WTC11 (cell line): Measurements from ENCODE around the gene TCF12. TPM values are rescaled to one million over a fixed set of nuclear protein-coding genes. Genes with fewer than 3 reads are reported as not detected.

Experiments used
- ATAC-seq: fragments of 200-7000 bp; cut with Tn5 transposase; 2 replicates; pipeline ENCODE4 v1.10.0; 2021; ENCODE audit warnings: mild to moderate bottlenecking, moderate library complexity
- CTCF ChIA-PET: fragments of 300-600 bp; sonication (Branson Sonifier 250); formaldehyde crosslinking; loops from one replicate; lab custom pipeline; 2021; ENCODE audit warnings: antibody characterized with exemption; lab: Charles Lee
- POLR2A ChIA-PET: fragments of 350-600 bp; sonication (Branson Sonifier 250); formaldehyde crosslinking; loops from one replicate; lab custom pipeline; 2021; ENCODE audit warnings: antibody characterized with exemption; lab: Charles Lee
- DNase-seq: peaks from one replicate; pipeline ENCODE4 v3.0.0; 2021; ENCODE audit warnings: low spot score
- H3K27ac Mint-ChIP-seq: 2 replicates; pipeline ENCODE4 v1.8.0; 2021; ENCODE audit warnings: mixed read lengths
- H3K27me3 Mint-ChIP-seq: 2 replicates; pipeline ENCODE4 v1.8.0; 2021; ENCODE audit warnings: low read depth, mild to moderate bottlenecking, moderate library complexity, mixed read lengths
- H3K36me3 Mint-ChIP-seq: 2 replicates; pipeline ENCODE4 v1.8.0; 2021; ENCODE audit warnings: mixed read lengths
- H3K4me1 Mint-ChIP-seq: 2 replicates; pipeline ENCODE4 v1.8.0; 2022; ENCODE audit warnings: mixed read lengths
- H3K4me3 Mint-ChIP-seq: 2 replicates; pipeline ENCODE4 v1.8.0; 2021; ENCODE audit warnings: mild to moderate bottlenecking, moderate library complexity, mixed read lengths
- H3K9me3 Mint-ChIP-seq: 2 replicates; pipeline ENCODE4 v1.8.0; 2021; ENCODE audit warnings: mixed read lengths
- ATF2 ChIP-seq: sonication (generic); formaldehyde crosslinking; IDR thresholded peaks from 2 replicates; pipeline ENCODE4 v1.8.1; 2022; ENCODE audit warnings: low read depth, missing genetic modification reagents, borderline replicate concordance
- E2F4 ChIP-seq: sonication (generic); formaldehyde crosslinking; IDR thresholded peaks from 2 replicates; pipeline ENCODE4 v1.8.1; 2022; ENCODE audit warnings: low read depth, mild to moderate bottlenecking, moderate library complexity, missing genetic modification reagents, borderline replicate concordance
- ERG ChIP-seq: fragments of 250-450 bp; sonication (Bioruptor Pico); IDR thresholded peaks from 2 replicates; pipeline ENCODE4 v1.8.0; 2021; ENCODE audit warnings: mild to moderate bottlenecking
- HMGA2 ChIP-seq: fragments of 250-450 bp; sonication (Bioruptor Pico); IDR thresholded peaks from 2 replicates; pipeline ENCODE4 v1.4.0; 2021; ENCODE audit warnings: mild to moderate bottlenecking, moderate library complexity
- IRF2 ChIP-seq: sonication (generic); formaldehyde crosslinking; IDR thresholded peaks from 2 replicates; pipeline ENCODE4 v1.8.0; 2022; ENCODE audit warnings: low read depth, missing genetic modification reagents, borderline replicate concordance
- JAZF1 ChIP-seq: fragments of 250-450 bp; sonication (Bioruptor Pico); IDR thresholded peaks from 2 replicates; pipeline ENCODE4 v1.9.0; 2021; ENCODE audit warnings: moderate library complexity, mild to moderate bottlenecking, inconsistent platforms
- NR2C2 ChIP-seq: sonication (generic); formaldehyde crosslinking; IDR thresholded peaks from 2 replicates; pipeline ENCODE4 v1.8.0; 2022; ENCODE audit warnings: mild to moderate bottlenecking, missing genetic modification reagents
- OVOL2 ChIP-seq: fragments of 250-450 bp; sonication (Bioruptor Pico); IDR thresholded peaks from 2 replicates; pipeline ENCODE4 v1.9.0; 2021; ENCODE audit warnings: mild to moderate bottlenecking, borderline replicate concordance
- PRDM15 ChIP-seq: sonication (generic); formaldehyde crosslinking; IDR thresholded peaks from 2 replicates; pipeline ENCODE4 v1.8.0; 2022; ENCODE audit warnings: missing genetic modification reagents
- SMAD3 ChIP-seq: sonication (generic); formaldehyde crosslinking; IDR thresholded peaks from 2 replicates; pipeline ENCODE4 v1.8.0; 2022; ENCODE audit warnings: missing genetic modification reagents, mild to moderate bottlenecking, borderline replicate concordance
- STAT6 ChIP-seq: sonication (generic); formaldehyde crosslinking; conservative IDR thresholded peaks from 2 replicates; pipeline ENCODE4 v1.8.1; 2023; ENCODE audit warnings: mild to moderate bottlenecking, low read depth, missing genetic modification reagents, moderate library complexity
- TCF7 ChIP-seq: sonication (generic); formaldehyde crosslinking; IDR thresholded peaks from 2 replicates; pipeline ENCODE4 v1.8.0; 2022; ENCODE audit warnings: mild to moderate bottlenecking, low read depth, missing genetic modification reagents, moderate library complexity
- ZNF121 ChIP-seq: sonication (generic); formaldehyde crosslinking; IDR thresholded peaks from 2 replicates; pipeline ENCODE4 v1.8.0; 2023; ENCODE audit warnings: missing genetic modification reagents
- ZNF232 ChIP-seq: sonication (generic); formaldehyde crosslinking; IDR thresholded peaks from 2 replicates; pipeline ENCODE4 v1.8.0; 2022; ENCODE audit warnings: mild to moderate bottlenecking, missing genetic modification reagents
- ZNF425 ChIP-seq: fragments of 250-450 bp; sonication (Bioruptor Pico); conservative IDR thresholded peaks from 2 replicates; pipeline ENCODE4 v1.9.0; 2021; ENCODE audit warnings: mild to moderate bottlenecking
- ZNF512 ChIP-seq: sonication (generic); formaldehyde crosslinking; IDR thresholded peaks from 2 replicates; pipeline ENCODE4 v1.8.1; 2022; ENCODE audit warnings: missing genetic modification reagents, borderline replicate concordance
- ZNF671 ChIP-seq: fragments of 250-450 bp; sonication (Bioruptor Pico); IDR thresholded peaks from 2 replicates; pipeline ENCODE4 v1.8.0; 2021; ENCODE audit warnings: mild to moderate bottlenecking
- total RNA-seq: library from RNA; stranded (reverse); gene quantifications from 3 replicates; pipeline ENCODE4 v1.2.3, GENCODE V29; 2021

The TCF12 gene
- total RNA-seq, 1 experiment from 2014 or later = 73.2 TPM

- H3K27ac Mint-ChIP-seq = peak overlapping the region; percentile 41; the same call in 1 of the 2 replicates
- peak; percentile 52 for ATAC-seq
- no peak for TF ChIP-seq TCF7 (CRISPR knock-in tag)
- H3K4me3 Mint-ChIP-seq = no peak overlapping the region
- CTCF ChIA-PET = no interaction called here
- H3K36me3 Mint-ChIP-seq = peaks cover 2% of the 10 kb centered on the region
- H3K4me1 Mint-ChIP-seq = peaks cover 22% of the 10 kb centered on the region
- POLR2A ChIA-PET = interaction anchor here (0.7 kb wide), 1 partner anchor 445 kb away, joined by 3 read pairs; no protein-coding TSS in a partner anchor
- H3K27me3 Mint-ChIP-seq = peaks cover under 1% of the 10 kb centered on the region; the same call in 1 of the 2 replicates
- DNase-seq = peak; percentile 35
- peaks cover 2% of the 10 kb centered on the region for H3K9me3 Mint-ChIP-seq
Observed at GRCh38 chr15:56910801-56911200, 7.6 kb upstream of the TCF12 start.

GRCh38 chr15:56913241-56913640 lies 5.2 kb upstream of the TCF12 start:
- ATAC-seq = no peak
- Mint-ChIP-seq H3K27me3 (peaks cover 17% of the 10 kb centered on the region), H3K27ac (no peak overlapping the region), H3K4me1 (peaks cover 30% of the 10 kb centered on the region), H3K36me3 (peaks cover 15% of the 10 kb centered on the region), H3K9me3 (peaks cover 14% of the 10 kb centered on the region), H3K4me3 (no peak overlapping the region)
- no peak for DNase-seq
- POLR2A ChIA-PET = no interaction called here
- CTCF ChIA-PET = no interaction called here
- no peak for TF ChIP-seq E2F4 (CRISPR knock-in tag)
- no peak for TF ChIP-seq IRF2 (CRISPR knock-in tag)

- POLR2A ChIA-PET = no interaction called here
- CTCF ChIA-PET = no interaction called here
- H3K27ac Mint-ChIP-seq = no peak overlapping the region
- TF ChIP-seq SMAD3 (CRISPR knock-in tag) (no peak), STAT6 (CRISPR knock-in tag) (no peak), PRDM15 (CRISPR knock-in tag) (no peak), NR2C2 (CRISPR knock-in tag) (no peak), HMGA2 (CRISPR knock-in tag) (no peak), ZNF512 (no peak), ATF2 (CRISPR knock-in tag) (no peak), ZNF671 (CRISPR knock-in tag) (no peak), ZNF121 (CRISPR knock-in tag) (no peak), JAZF1 (no peak), ZNF232 (CRISPR knock-in tag) (no peak), ZNF425 (CRISPR knock-in tag) (no peak), OVOL2 (CRISPR knock-in tag) (no peak), ERG (CRISPR knock-in tag) (no peak), IRF2 (CRISPR knock-in tag) (no peak)
Observed at GRCh38 chr15:56913670-56914069, 4.8 kb upstream of the TCF12 start.

More at GRCh38 chr15:56913670-56914069, 4.8 kb upstream of the TCF12 start:
- Mint-ChIP-seq H3K9me3 (peaks cover 14% of the 10 kb centered on the region), H3K36me3 (peaks cover 15% of the 10 kb centered on the region), H3K27me3 (peaks cover 17% of the 10 kb centered on the region), H3K4me3 (no peak overlapping the region), H3K4me1 (peaks cover 30% of the 10 kb centered on the region)
- DNase-seq = no peak
- ATAC-seq = no peak
